Measurements from ENCODE around the gene HLX. TPM values are rescaled to one million over a fixed set of nuclear protein-coding genes. Genes with fewer than 3 reads are reported as not detected.

Gene HLX
- total and polyA plus RNA-seq, 9 of the 15 experiments (the other 6 are each of a cell fraction or from before 2014, with no cell fraction given): 0.10 to 3.0 (median 1.6) TPM

GRCh38 chr1:220927442-220927841 lies 48.2 kb downstream of the HLX start (continued):
- TF ChIP-seq SP1 (CRISPR knock-in tag; IDR thresholded peaks at IDR 0.05) (no peak), ZMIZ1 (IDR thresholded peaks at IDR 0.05; ENCODE audit: low read depth in 2 of 2, low read length in 2 of 2) (no peak), GTF2A2 (tag; IDR thresholded peaks at IDR 0.05) (no peak), ZNF589 (CRISPR knock-in tag; IDR thresholded peaks at IDR 0.05; ENCODE audit: low read depth) (peak; percentile 59; the same call in 1 of the 2 replicates), ZHX1 (conservative IDR thresholded peaks at IDR 0.05; ENCODE audit: low read length) (no peak), MAFG (tag; conservative IDR thresholded peaks at IDR 0.05) (no peak), SOX6 (IDR thresholded peaks at IDR 0.05) (peak; percentile 97), SRF (CRISPR knock-in tag; IDR thresholded peaks at IDR 0.05) (no peak), CREB3 (tag; conservative IDR thresholded peaks at IDR 0.05; ENCODE audit: low read depth) (no peak), SP2 (IDR thresholded peaks at IDR 0.05; ENCODE audit: extremely low read depth, low read depth, low read length, poor library complexity, severe bottlenecking) (no peak), ZFP1 (CRISPR knock-in tag; IDR thresholded peaks at IDR 0.05) (no peak), USF1 (CRISPR knock-in tag; IDR thresholded peaks at IDR 0.05) (no peak), PHF20 (IDR thresholded peaks at IDR 0.05; ENCODE audit: partially characterized antibody) (no peak), MYC (IDR thresholded peaks at IDR 0.05; ENCODE audit: low read depth, low read length) (no peak), MYC (CRISPR knock-in tag; IDR thresholded peaks at IDR 0.05; ENCODE audit: borderline replicate concordance, low read depth) (no peak), ZNF696 (CRISPR knock-in tag; conservative IDR thresholded peaks at IDR 0.05) (no peak), RBBP5 (IDR thresholded peaks at IDR 0.05; ENCODE audit: borderline replicate concordance, insufficient read depth, low read length, poor library complexity, severe bottlenecking) (no peak), ZSCAN29 (IDR thresholded peaks at IDR 0.05) (no peak), KLF1 (tag; IDR thresholded peaks at IDR 0.05) (no peak), HMGN3 (IDR thresholded peaks at IDR 0.05; ENCODE audit: borderline replicate concordance, extremely low read depth, insufficient read length, low read depth, low read length) (peak; percentile 28)

All from K562 (cell line).